Suprapubic skin (tissue), 3 donors: ENCODE measurements around the gene GNAT3.

Source experiments
- EP300 ChIP-seq: sonication (generic); formaldehyde crosslinking; IDR thresholded peaks from one replicate; pipeline ENCODE4 v1.6.1; 2017; ENCODE audit warnings: antibody characterized with exemption
- POLR2A ChIP-seq, 2 donors: fragments of 450-650 bp; IDR thresholded peaks; one replicate each; pipeline ENCODE4 v1.6.1; 2017; ENCODE audit warnings: antibody characterized with exemption in 2 of 2, mild to moderate bottlenecking in 2 of 2, moderate library complexity in 2 of 2
- TF ChIP-seq, protein P1 (sequence below), 2 donors: fragments of 200-600 bp in 1 of 2; fragments of 450-650 bp in 1 of 2; sonication (generic) in 1 of 2; IDR thresholded peaks; one replicate each; pipeline ENCODE4 v1.5.1; 2016 to 2019; ENCODE audit warnings: antibody characterized with exemption in 2 of 2, mild to moderate bottlenecking in 1 of 2, moderate library complexity in 1 of 2

GRCh38 chr7:80432166-80432565 lies 79.7 kb downstream of the GNAT3 start:
- TF ChIP-seq, protein P1, sequence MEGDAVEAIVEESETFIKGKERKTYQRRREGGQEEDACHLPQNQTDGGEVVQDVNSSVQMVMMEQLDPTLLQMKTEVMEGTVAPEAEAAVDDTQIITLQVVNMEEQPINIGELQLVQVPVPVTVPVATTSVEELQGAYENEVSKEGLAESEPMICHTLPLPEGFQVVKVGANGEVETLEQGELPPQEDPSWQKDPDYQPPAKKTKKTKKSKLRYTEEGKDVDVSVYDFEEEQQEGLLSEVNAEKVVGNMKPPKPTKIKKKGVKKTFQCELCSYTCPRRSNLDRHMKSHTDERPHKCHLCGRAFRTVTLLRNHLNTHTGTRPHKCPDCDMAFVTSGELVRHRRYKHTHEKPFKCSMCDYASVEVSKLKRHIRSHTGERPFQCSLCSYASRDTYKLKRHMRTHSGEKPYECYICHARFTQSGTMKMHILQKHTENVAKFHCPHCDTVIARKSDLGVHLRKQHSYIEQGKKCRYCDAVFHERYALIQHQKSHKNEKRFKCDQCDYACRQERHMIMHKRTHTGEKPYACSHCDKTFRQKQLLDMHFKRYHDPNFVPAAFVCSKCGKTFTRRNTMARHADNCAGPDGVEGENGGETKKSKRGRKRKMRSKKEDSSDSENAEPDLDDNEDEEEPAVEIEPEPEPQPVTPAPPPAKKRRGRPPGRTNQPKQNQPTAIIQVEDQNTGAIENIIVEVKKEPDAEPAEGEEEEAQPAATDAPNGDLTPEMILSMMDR (IDR thresholded peaks at IDR 0.05), result no peak
- TF ChIP-seq EP300 (no peak), POLR2A (IDR thresholded peaks at IDR 0.05) (no peak)
